Measurements from ENCODE around the gene GRAMD2B.

The GRAMD2B gene

GRCh38 chr5:126480824-126481223, 57.6 kb downstream of the GRAMD2B start:
- DNase-seq (ENCODE audit: low read depth), result no peak

- no peak for DNase-seq (ENCODE audit: low read depth)
Measured at GRCh38 chr5:126481243-126481642, 58.0 kb downstream of the GRAMD2B start.

GRCh38 chr5:126482591-126482990, 59.4 kb downstream of the GRAMD2B start:
- no peak for DNase-seq (ENCODE audit: low read depth)

GRCh38 chr5:126483156-126483555, 59.9 kb downstream of the GRAMD2B start:
- DNase-seq (ENCODE audit: low read depth), result no peak

- no peak for DNase-seq (ENCODE audit: low read depth)
Measured at GRCh38 chr5:126484253-126484652, 61.0 kb downstream of the GRAMD2B start.

- DNase-seq (ENCODE audit: low read depth), result no peak
Measured at GRCh38 chr5:126486332-126486731, 63.1 kb downstream of the GRAMD2B start.

GRCh38 chr5:126487596-126487995, 64.4 kb downstream of the GRAMD2B start:
- no peak for DNase-seq (ENCODE audit: low read depth)

- no peak for DNase-seq (ENCODE audit: low read depth)
Measured at GRCh38 chr5:126488443-126489065, 65.3 kb downstream of the GRAMD2B start.

GRCh38 chr5:126490167-126490940, 67.1 kb downstream of the GRAMD2B start:
- DNase-seq (ENCODE audit: low read depth), result no peak

- no peak for DNase-seq (ENCODE audit: low read depth)
Measured at GRCh38 chr5:126492939-126493338, 69.7 kb downstream of the GRAMD2B start.

GRCh38 chr5:126494393-126494792, 71.2 kb downstream of the GRAMD2B start:
- no peak for DNase-seq (ENCODE audit: low read depth)

GRCh38 chr5:126497506-126497905, 74.3 kb downstream of the GRAMD2B start:
- DNase-seq (ENCODE audit: low read depth), result no peak

GRCh38 chr5:126499278-126499677, 76.1 kb downstream of the GRAMD2B start:
- no peak for DNase-seq (ENCODE audit: low read depth)

GRCh38 chr5:126499853-126500342, 76.7 kb downstream of the GRAMD2B start:
- no peak for DNase-seq (ENCODE audit: low read depth)

- no peak for DNase-seq (ENCODE audit: low read depth)
Measured at GRCh38 chr5:126501448-126501847, 78.2 kb downstream of the GRAMD2B start.

- DNase-seq (ENCODE audit: low read depth), result no peak
Measured at GRCh38 chr5:126503602-126504104, 80.4 kb downstream of the GRAMD2B start.

GRCh38 chr5:126506079-126506478, 82.9 kb downstream of the GRAMD2B start:
- no peak for DNase-seq (ENCODE audit: low read depth)

GRCh38 chr5:126508251-126508961, 85.2 kb downstream of the GRAMD2B start:
- DNase-seq (ENCODE audit: low read depth), result no peak

- DNase-seq (ENCODE audit: low read depth), result no peak
Measured at GRCh38 chr5:126508962-126509279, 85.7 kb downstream of the GRAMD2B start.

GRCh38 chr5:126509339-126509738, 86.1 kb downstream of the GRAMD2B start:
- DNase-seq (ENCODE audit: low read depth), result no peak

GRCh38 chr5:126511961-126512360, 88.8 kb downstream of the GRAMD2B start:
- no peak for DNase-seq (ENCODE audit: low read depth)

GRCh38 chr5:126512451-126512850, 89.2 kb downstream of the GRAMD2B start:
- DNase-seq (ENCODE audit: low read depth), result no peak

- DNase-seq (ENCODE audit: low read depth), result no peak
Measured at GRCh38 chr5:126513302-126513701, 90.1 kb downstream of the GRAMD2B start.

All from T-helper 22 cell (primary cell).